SK-N-SH treated with all-trans-retinoic acid at 6 μM for 48 hours (cell line): ENCODE measurements around the gene RND3.

ENCODE experiments used
- ATAC-seq: fragments of 200-7000 bp; cut with Tn5 transposase; 3 replicates; pipeline ENCODE4 v1.9.1; 2020; ENCODE audit warnings: mild to moderate bottlenecking, moderate library complexity
- ARNTL ChIP-seq: fragments of 450-650 bp; formaldehyde crosslinking; IDR thresholded peaks from 2 replicates; pipeline ENCODE4 v1.5.0; 2020; ENCODE audit warnings: low read depth, mild to moderate bottlenecking, moderate library complexity, borderline replicate concordance
- BACH2 ChIP-seq: fragments of 250-450 bp; sonication (Bioruptor Pico); IDR thresholded peaks from 2 replicates; pipeline ENCODE4 v1.9.0; 2021; ENCODE audit warnings: mild to moderate bottlenecking, borderline replicate concordance
- CSDC2 ChIP-seq: fragments of 250-450 bp; sonication (Bioruptor Pico); IDR thresholded peaks from 2 replicates; pipeline ENCODE4 v1.5.0; 2020; ENCODE audit warnings: mild to moderate bottlenecking, moderate library complexity
- ESRRG ChIP-seq: fragments of 250-450 bp; sonication (Bioruptor Pico); IDR thresholded peaks from 2 replicates; pipeline ENCODE4 v1.6.1; 2021; ENCODE audit warnings: mild to moderate bottlenecking
- ISL1 ChIP-seq: fragments of 250-450 bp; sonication (Bioruptor Pico); IDR thresholded peaks from 2 replicates; pipeline ENCODE4 v2.1.2; 2022; ENCODE audit warnings: mild to moderate bottlenecking, moderate library complexity
- PPARA ChIP-seq: fragments of 250-450 bp; sonication (Bioruptor Pico); IDR thresholded peaks from 2 replicates; pipeline ENCODE4 v1.5.0; 2020; ENCODE audit warnings: mild to moderate bottlenecking, borderline replicate concordance
- RARB ChIP-seq: fragments of 250-450 bp; sonication (Bioruptor Pico); IDR thresholded peaks from 2 replicates; pipeline ENCODE4 v1.8.0; 2021; ENCODE audit warnings: mild to moderate bottlenecking, moderate library complexity
- SNAI2 ChIP-seq: fragments of 250-450 bp; sonication (Bioruptor Pico); IDR thresholded peaks from 2 replicates; pipeline ENCODE4 v1.5.0; 2020; ENCODE audit warnings: mild to moderate bottlenecking, moderate library complexity
- TCF4 ChIP-seq: fragments of 250-450 bp; sonication (Bioruptor Pico); IDR thresholded peaks from 2 replicates; pipeline ENCODE4 v1.8.0; 2021; ENCODE audit warnings: mild to moderate bottlenecking, moderate library complexity, borderline replicate concordance
- TOX ChIP-seq: fragments of 250-450 bp; sonication (Bioruptor Pico); IDR thresholded peaks from 2 replicates; pipeline ENCODE4 v1.8.0; 2021; ENCODE audit warnings: mild to moderate bottlenecking, moderate library complexity, borderline replicate concordance
- ZC3H10 ChIP-seq: fragments of 250-450 bp; sonication (Bioruptor Pico); IDR thresholded peaks from 2 replicates; pipeline ENCODE4 v1.5.1; 2021; ENCODE audit warnings: mild to moderate bottlenecking, moderate library complexity
- ZFP30 ChIP-seq: fragments of 450-650 bp; formaldehyde crosslinking; IDR thresholded peaks from 2 replicates; pipeline ENCODE4 v1.5.0; 2022; ENCODE audit warnings: mild to moderate bottlenecking, moderate library complexity
- ZNF565 ChIP-seq: fragments of 450-650 bp; formaldehyde crosslinking; conservative IDR thresholded peaks from 2 replicates; pipeline ENCODE4 v1.5.0; 2020; ENCODE audit warnings: low read depth, mild to moderate bottlenecking, moderate library complexity
- ZNF70 ChIP-seq: fragments of 450-650 bp; formaldehyde crosslinking; IDR thresholded peaks from 2 replicates; pipeline ENCODE4 v1.5.0; 2020; ENCODE audit warnings: mild to moderate bottlenecking, moderate library complexity
- TF ChIP-seq, protein P1 (sequence below): fragments of 250-450 bp; sonication (Bioruptor Pico); IDR thresholded peaks from 2 replicates; pipeline ENCODE4 v1.8.0; 2021; ENCODE audit warnings: low read depth, mild to moderate bottlenecking, moderate library complexity, borderline replicate concordance
- TF ChIP-seq, protein P2 (sequence below): fragments of 250-450 bp; sonication (Bioruptor Pico); IDR thresholded peaks from 2 replicates; pipeline ENCODE4 v1.5.1; 2020; ENCODE audit warnings: low read depth, mild to moderate bottlenecking, moderate library complexity
- TF ChIP-seq, protein P3 (sequence below): fragments of 250-450 bp; sonication (Bioruptor Pico); IDR thresholded peaks from 2 replicates; pipeline ENCODE4 v1.5.1; 2021; ENCODE audit warnings: mild to moderate bottlenecking, moderate library complexity
- TF ChIP-seq, protein P4 (sequence below): fragments of 250-450 bp; sonication (Bioruptor Pico); IDR thresholded peaks from 2 replicates; pipeline ENCODE4 v1.8.0; 2020; ENCODE audit warnings: mild to moderate bottlenecking, moderate library complexity, borderline replicate concordance

RND3 gene

DNA sequence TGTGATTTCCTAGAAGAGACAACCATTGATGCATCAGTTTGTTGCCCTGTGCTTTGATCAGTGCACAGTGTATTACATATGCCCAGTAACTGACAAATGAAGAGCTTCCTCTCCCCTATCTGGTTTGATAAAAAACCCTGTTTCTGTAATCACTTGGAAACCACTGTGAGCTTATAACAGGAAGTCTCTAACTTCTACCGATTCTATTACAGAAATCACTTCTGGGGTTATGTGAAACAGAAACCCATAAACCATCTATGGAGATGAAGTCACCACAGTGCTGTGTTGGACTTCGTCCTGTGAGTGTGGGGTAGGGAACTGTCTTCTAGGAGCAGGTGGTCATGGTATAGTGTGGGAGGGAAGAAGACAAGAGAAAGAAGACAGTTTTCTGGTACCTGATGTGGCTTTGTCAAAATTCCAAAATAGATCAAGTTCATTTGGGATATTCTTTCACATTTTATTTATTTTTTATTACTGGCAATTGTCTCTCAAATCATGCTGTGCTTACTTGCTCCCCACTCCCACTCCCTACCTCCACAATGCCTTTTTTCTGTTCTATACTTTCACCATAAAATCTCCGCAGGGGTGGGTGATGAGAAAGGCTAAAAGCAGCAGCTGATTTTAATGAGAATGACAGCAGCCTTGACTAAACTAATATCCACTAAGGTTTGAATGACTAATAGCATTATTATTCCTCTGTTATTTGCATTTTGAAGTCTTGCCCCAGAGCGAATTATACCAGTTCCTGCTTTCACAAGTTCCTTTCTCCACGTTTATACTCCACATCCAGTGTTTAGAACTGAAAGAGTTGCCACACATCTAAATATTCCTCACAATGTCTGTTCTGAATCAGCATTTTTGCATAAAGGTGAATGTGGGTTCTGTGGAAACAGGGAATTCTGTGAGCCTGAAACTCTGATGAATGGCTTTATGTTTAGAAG, 41.7 kb upstream of the RND3 start (continued):
- TF ChIP-seq, protein P1, sequence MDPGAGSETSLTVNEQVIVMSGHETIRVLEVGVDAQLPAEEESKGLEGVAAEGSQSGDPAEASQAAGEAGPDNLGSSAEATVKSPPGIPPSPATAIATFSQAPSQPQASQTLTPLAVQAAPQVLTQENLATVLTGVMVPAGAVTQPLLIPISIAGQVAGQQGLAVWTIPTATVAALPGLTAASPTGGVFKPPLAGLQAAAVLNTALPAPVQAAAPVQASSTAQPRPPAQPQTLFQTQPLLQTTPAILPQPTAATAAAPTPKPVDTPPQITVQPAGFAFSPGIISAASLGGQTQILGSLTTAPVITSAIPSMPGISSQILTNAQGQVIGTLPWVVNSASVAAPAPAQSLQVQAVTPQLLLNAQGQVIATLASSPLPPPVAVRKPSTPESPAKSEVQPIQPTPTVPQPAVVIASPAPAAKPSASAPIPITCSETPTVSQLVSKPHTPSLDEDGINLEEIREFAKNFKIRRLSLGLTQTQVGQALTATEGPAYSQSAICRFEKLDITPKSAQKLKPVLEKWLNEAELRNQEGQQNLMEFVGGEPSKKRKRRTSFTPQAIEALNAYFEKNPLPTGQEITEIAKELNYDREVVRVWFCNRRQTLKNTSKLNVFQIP (CRISPR knock-in tag) = no peak
- TF ChIP-seq SNAI2 (CRISPR knock-in tag) = no peak

DNA sequence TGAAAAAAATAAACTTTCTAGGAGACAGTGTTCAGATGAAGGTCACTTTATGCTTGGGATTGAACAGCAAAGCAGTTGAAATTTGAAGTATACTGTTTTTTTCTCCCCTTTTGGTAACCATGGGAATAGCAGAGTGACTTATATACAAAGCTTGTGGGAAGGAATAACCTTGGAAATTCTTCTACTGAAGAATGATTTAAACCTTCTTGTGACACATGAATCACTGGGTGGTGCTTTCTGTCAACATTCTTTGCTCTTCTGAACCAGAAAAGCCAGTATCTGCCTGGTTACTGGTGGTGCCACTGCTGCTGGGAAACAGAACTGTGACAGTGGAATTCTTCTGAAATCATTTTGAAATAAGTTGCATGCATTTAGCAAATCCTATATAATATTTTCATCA, 39.4 kb upstream of the RND3 start:
- ATAC-seq = peak; percentile 82
- TF ChIP-seq ISL1 (CRISPR knock-in tag) (peak; percentile 77), ZNF70 (CRISPR knock-in tag) (no peak)
- TF ChIP-seq, protein P2, sequence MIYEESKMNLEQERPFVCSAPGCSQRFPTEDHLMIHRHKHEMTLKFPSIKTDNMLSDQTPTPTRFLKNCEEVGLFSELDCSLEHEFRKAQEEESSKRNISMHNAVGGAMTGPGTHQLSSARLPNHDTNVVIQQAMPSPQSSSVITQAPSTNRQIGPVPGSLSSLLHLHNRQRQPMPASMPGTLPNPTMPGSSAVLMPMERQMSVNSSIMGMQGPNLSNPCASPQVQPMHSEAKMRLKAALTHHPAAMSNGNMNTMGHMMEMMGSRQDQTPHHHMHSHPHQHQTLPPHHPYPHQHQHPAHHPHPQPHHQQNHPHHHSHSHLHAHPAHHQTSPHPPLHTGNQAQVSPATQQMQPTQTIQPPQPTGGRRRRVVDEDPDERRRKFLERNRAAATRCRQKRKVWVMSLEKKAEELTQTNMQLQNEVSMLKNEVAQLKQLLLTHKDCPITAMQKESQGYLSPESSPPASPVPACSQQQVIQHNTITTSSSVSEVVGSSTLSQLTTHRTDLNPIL = no peak
- TF ChIP-seq, all 23 proteins: peak for 1

DNA sequence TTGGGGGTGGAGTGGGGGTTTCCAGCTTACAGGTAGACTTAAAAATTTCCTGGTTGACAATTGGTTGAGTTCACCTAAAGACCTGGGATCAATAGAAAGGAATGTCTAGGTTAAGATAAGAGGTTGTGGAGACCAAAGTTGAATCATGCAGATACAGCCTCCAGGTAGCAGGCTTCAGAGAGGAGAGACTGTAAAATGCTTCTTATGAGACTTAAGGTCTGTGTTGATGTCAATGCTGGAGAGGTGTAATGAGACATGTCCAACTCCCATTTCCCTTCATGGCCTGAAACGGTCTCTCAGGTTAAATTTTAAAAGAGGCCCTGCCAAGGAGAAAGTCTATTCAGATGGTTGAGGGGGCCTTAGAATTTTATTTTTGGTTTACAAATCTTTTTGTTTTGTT, 38.5 kb upstream of the RND3 start:
- TF ChIP-seq ARNTL (no peak), RARB (CRISPR knock-in tag) (no peak), ESRRG (CRISPR knock-in tag) (no peak), ZC3H10 (CRISPR knock-in tag) (no peak), BACH2 (CRISPR knock-in tag) (no peak), ISL1 (CRISPR knock-in tag) (no peak), ZNF70 (CRISPR knock-in tag) (no peak), TOX (CRISPR knock-in tag) (no peak), ZNF565 (CRISPR knock-in tag) (no peak), SNAI2 (CRISPR knock-in tag) (no peak), ZFP30 (CRISPR knock-in tag) (no peak), PPARA (CRISPR knock-in tag) (no peak)
- TF ChIP-seq, protein P3, sequence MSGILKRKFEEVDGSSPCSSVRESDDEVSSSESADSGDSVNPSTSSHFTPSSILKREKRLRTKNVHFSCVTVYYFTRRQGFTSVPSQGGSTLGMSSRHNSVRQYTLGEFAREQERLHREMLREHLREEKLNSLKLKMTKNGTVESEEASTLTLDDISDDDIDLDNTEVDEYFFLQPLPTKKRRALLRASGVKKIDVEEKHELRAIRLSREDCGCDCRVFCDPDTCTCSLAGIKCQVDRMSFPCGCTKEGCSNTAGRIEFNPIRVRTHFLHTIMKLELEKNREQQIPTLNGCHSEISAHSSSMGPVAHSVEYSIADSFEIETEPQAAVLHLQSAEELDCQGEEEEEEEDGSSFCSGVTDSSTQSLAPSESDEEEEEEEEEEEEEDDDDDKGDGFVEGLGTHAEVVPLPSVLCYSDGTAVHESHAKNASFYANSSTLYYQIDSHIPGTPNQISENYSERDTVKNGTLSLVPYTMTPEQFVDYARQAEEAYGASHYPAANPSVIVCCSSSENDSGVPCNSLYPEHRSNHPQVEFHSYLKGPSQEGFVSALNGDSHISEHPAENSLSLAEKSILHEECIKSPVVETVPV (CRISPR knock-in tag) = no peak
- TF ChIP-seq, protein P1 (CRISPR knock-in tag) = no peak
- TF ChIP-seq, protein P4, sequence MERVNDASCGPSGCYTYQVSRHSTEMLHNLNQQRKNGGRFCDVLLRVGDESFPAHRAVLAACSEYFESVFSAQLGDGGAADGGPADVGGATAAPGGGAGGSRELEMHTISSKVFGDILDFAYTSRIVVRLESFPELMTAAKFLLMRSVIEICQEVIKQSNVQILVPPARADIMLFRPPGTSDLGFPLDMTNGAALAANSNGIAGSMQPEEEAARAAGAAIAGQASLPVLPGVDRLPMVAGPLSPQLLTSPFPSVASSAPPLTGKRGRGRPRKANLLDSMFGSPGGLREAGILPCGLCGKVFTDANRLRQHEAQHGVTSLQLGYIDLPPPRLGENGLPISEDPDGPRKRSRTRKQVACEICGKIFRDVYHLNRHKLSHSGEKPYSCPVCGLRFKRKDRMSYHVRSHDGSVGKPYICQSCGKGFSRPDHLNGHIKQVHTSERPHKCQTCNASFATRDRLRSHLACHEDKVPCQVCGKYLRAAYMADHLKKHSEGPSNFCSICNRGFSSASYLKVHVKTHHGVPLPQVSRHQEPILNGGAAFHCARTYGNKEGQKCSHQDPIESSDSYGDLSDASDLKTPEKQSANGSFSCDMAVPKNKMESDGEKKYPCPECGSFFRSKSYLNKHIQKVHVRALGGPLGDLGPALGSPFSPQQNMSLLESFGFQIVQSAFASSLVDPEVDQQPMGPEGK = no peak
- TF ChIP-seq, protein P2 = no peak

DNA sequence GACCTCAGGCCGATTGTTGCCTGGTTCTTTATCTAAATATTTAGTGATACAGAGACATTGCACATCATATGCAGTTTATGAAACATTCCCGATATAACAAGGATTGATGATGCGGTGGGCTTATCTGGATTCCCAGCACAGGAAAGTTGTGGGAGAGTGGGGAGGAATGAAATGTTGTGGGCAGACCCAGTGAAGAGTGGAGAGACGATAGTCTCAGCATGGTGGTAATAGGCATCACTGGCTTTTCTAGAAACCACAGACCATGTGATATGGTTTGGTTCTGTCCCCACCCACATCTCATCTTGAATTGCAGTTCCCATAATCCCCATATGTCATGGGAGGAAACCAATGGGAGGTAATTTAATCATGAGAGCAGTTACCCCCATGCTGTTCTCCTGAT, 34.8 kb upstream of the RND3 start:
- no peak for TF ChIP-seq TOX (CRISPR knock-in tag)
- no peak for TF ChIP-seq ZNF565 (CRISPR knock-in tag)
- no peak for TF ChIP-seq ARNTL
- no peak for TF ChIP-seq ISL1 (CRISPR knock-in tag)
- no peak for TF ChIP-seq CSDC2 (CRISPR knock-in tag)
- no peak for TF ChIP-seq SNAI2 (CRISPR knock-in tag)
- no peak for TF ChIP-seq ZFP30 (CRISPR knock-in tag)
- no peak for TF ChIP-seq RARB (CRISPR knock-in tag)
- TF ChIP-seq, protein P2 = no peak
- no peak for TF ChIP-seq ZNF70 (CRISPR knock-in tag)
- TF ChIP-seq ESRRG (CRISPR knock-in tag) = no peak
- TF ChIP-seq, protein P1 (CRISPR knock-in tag) = no peak
- TF ChIP-seq TCF4 (CRISPR knock-in tag) = no peak
- no peak for ATAC-seq

More for the DNA sequence above, 38.5 kb upstream of the RND3 start:
- no peak for ATAC-seq
